CD4-positive, alpha-beta T cell treated with Interferon alpha-2 for 1 hour (primary cell): ENCODE results near the gene CAMSAP1.

Experiments
- DNase-seq, 2 donors: peaks; one replicate each; pipeline ENCODE4 v3.0.0-alpha.2; 2020 to 2022

The CAMSAP1 gene

DNA sequence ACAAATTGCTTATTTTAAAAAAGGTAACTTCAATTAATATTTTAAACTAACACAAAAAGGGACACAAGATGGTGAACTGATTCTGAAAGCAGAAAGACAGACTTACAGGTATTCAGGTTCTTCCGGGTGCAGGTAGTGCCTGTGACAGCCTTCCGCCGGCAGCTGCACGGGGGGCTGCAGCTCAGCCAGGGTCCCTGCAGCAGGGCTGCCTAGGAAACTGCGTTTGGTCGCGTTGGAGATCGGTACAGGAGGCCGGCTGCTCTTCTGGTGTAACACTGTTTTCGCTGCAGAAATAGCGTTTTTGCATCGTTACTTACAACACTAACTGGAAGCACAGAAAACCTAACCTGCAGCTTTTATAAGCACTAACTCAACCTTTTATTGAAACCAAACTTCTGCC lies 80.0 kb downstream of the CAMSAP1 start:
- DNase-seq: no peak

DNA sequence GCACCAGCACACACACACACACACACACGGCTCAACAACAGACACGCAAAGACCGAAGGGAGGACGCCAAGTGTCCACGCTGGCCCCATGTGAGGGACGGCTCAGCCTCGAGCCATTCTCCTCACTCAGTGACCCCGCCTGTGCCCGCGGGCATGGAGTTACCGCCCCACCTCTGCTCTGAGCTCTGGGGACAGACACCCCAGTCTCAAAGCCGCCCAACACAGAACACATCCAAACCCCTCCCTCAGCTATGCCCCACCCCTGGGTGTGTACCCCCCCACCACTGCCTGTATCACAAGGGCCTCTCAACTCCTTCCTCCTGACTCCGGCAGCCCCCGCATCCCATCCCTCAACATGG lies 81.2 kb downstream of the CAMSAP1 start:
- DNase-seq: no peak

DNA sequence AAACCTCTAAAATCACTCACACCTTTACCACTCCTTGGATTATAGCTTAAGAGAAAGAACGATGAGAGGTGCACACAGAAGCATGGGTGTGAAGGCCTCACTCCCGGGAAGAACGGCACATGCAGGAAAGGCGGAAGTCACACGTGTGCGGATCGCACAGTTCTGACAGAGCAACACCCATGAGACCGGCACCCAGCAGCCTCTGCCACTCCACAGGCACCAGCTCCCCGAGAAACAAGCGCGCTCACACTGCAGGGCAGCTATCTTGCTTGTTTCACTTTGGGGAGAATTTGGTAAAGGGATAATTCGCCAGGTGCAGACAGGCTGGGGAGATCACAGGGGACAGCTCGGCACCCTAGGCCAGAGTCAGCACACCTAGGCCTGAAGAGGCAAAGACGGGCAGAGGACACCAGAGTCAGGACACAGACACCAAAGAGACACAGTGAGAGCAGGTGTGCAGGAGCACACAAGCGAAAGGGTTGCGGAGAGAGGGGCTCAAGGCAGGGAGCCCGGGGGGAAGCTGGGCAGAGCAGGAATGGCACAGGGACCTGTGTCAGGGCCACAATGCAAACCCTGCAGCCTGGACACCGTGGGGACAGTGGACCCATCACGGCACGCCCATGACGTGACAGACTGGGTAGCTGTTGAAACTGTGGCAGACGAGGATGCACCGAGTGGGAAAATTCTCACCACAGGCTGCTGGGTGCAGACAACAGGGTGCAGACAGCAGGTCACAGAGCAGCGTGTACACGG lies 81.7 kb downstream of the CAMSAP1 start:
- DNase-seq: no peak

DNA sequence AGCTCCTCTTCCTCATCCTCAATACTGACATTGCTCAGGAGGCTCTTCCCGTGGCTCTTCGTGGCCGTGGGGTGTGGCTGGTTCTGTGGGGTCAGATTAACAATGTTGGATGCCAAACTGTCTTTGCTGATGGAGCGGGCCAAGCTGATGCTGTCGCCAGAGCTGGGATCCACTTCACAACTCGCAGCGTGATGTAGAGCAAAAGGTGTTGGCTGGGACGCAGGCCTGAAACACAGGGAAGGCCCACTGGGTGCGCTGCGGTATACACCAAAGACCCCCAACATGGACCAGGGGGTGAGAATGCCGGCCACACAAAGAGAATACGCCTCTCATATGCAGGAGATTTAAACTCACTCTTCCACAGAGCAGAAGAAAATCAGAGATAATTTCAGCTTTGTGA lies 84.3 kb downstream of the CAMSAP1 start:
- no peak for DNase-seq

DNA sequence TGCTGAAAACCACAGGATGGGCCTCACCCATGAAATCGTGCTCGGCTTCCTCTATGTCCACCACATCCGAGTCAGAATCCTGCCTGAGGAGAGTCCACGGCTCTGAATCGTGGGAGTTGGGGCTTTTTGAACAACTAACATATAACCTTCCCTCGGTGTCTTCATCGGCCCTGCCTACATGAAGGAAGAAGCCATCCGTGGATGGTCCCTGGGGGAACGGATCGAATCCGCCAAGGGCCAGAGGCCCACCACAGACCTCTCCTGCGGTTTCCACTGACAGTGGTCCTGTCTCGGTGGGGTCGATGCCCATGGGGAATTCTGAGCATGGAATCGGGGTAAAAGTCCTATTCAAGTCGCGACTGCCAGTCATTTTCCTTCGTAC lies 85.0 kb downstream of the CAMSAP1 start:
- DNase-seq: no peak

DNA sequence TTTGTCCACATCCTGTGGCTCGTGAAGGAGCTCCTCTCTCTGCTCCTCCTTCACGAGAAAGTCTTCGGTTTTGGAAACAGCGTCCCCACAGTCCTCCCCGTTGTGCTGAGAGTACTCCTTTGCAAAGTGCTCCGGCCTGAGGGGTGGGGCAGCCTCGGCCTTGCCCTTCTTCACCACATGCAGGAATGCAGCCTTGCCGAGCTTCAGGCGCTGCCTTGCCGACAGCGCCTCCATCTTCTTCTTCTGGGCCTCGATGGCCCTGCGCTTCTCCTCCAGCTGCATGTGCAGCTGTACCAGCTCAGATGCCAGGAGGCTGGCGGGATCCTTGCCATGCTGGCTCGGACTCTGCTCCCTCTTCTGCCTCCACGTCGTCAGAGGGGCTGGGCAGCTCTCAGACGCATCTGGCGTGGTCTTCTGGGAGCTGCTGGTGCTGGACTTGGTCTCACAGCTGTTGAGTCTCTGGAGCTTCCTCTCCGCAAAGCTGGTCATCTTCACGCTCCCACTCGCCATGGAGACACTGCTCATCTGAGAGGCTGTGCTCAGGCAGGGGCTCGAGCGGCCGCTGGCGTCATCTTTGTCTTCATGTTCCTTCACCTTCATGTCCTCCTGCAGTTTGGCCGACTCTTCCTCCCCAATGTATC lies 85.5 kb downstream of the CAMSAP1 start:
- DNase-seq: no peak

DNA sequence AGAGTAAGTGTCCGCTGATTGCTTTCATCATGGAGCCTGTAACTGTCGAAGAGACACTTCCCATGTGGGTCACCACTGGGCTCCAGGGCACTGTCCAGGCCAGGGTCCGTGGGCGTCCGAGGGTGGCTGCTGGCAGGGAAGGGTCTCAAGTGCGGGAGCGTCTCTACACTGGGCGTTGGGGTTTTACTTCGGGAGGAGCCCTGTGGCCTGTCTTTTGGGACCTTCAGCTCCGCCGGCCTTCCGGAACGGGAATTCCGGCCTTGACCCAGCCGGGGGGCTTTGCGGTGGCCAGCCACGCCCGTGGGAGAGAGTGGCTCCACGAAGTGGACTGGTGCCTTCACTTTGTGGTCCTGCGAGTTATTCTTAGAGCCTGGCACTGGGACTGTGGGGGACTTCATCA lies 86.2 kb downstream of the CAMSAP1 start:
- DNase-seq: no peak

DNA sequence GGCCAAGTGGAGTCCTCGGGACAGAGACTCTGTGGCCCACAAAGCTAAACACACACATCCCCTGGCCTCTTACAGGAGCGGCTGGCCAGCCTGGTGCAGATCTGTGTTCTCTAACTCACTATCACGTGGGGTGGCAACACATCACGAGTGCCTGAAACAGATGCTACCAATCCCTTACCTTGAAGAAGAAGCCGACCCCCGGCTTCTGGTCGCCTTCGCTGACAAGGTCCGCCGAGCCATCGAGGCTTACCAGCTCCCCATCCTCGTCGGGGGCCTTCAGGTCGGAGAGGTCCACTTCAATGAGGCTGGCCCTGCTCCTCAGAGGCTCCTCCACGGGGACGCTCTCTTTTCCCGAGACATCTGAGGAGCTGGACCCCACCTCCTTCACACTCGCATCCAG lies 86.7 kb downstream of the CAMSAP1 start:
- no peak for DNase-seq

DNA sequence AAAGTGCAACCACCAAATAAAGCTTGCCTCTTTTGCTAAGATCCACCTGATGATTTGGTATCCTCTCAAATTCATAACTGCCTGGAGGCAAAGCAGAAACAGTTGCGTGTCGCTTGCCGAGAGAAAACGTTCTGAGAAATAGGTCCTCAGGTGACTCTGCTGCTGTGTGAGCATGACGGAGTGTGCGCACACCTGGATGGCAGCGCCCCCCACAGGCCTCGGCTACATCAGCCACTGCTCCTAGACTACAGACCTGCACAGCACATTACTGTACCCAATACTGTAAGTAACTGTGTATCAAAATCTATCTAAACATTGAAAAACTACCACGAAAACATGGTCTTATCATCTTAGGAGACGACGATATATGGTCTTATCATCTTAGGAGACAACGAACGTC lies 87.4 kb downstream of the CAMSAP1 start:
- DNase-seq: no peak

DNA sequence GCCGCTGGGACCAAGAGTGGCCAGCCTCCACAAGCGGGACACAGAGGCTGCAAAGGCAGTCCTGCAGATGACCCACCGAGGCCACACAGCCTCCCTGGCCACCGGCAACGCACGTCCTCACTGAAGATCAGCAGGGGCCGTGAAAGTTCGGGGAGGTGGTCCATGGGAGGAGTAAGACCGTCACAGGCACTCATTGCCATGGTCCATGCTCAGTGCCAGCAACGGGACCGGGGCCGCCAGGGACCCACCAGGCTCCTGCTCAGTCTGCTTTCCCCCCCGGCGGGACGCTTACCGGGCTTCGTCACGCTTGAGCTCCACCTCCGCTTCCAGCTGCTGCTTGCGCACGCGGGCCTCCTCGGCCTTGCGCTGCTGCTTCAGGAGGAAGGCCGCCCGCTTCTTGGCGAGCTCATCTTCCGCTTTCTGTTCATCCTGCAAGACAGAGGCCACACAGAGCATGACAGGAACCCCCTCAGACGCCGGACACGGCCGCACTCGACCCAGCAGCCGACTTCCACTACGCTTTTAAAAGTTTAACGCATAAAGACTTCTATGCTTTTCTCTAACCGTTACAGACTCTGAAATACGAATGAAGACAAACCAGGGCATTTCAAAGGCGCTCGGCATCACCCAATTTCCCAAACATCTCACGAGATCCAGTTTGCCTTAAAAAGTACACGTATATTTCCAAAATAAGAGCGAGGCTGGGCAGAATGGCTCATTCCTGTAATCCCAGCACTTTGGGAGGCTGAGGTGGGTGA lies 88.4 kb downstream of the CAMSAP1 start:
- no peak for DNase-seq

DNA sequence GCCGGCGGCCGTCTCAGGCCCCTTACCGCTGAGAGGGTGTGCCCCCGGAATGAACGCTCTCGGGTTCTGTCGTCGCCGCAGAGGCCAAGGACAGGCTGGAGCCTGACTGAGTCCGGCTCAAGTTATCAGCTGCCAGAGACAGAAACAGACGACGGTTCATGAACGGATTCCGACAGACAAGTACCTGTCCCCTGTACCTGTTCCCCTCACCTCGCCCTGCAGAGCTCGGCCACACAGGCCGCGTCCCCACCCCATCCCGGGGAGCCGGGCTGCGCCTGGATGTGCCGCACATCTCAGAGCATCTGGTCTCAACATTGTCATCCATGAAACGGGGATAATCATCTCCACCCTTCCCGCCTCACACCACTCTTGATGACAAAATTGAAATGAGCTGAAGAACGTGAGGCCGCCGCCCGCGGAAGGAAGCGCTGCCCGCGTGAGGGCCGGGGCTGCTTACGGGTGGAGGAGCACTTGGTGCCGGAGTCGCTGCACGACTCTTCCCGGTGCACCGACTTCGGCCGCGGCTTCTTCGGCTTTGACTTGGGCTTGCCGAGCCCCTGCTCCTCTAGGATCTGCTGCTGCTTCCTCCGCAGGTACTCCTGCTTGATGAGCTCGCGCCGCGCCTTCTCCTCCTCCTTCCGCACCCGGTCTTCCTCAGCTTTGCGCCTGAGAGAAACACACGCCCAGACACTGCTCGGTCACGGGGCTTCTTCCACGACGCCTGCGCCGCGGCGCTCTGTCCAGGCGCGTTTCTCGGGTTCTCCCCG lies 89.2 kb downstream of the CAMSAP1 start:
- no peak for DNase-seq

DNA sequence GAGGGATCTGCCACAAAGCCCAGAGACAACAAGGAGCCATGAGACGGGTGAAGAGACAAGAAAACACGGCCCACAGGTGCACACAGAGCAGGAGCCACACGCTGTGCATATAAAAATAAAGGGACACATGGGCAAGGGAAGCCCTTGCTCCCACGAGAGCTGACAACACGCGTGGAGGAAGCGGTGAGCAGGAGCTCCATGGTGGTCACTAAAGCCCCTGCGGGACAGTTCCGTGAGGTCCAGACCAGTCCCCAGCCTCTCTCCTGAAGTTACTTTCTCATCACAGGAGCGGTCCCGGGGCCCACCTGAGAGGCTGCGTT lies 90.7 kb downstream of the CAMSAP1 start:
- DNase-seq: no peak

DNA sequence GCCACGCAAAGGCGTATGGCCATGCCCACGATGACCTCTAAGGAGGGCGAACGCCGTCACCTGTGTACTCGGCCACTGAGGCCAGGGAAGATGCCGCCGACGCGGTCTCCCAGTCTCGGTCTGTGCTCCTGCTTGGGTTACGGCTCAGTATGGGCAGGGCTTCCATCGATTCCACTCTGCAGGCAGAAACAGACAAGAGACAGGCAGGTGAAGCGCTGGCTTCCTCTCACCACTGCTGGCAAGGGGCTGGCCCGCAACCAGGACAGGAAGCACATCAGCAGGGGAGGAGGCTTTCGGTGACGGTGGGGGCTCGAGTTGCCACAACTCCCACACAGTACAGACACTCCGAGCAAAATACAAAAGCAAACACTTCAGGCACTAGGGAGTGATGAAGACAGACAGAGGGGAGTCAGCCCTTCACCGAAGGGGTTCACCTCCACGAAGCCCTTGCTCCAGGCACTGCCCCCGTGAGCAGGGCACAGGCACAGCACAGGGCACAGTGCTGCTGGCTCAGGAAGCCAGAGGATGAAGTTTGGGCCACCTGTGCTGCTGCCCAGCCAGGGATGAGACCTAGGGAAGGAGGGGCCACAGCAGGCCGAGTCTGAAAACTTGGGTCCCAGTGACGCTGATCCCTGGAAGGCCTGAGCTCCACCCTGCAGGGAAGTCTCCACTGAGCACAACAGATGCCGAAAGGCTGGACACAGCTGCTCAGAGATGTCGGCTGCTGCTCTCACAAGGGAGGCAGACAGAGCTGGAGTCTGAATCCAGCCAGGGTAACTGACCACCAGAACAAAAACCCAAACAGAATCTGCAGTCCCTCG lies 91.3 kb downstream of the CAMSAP1 start:
- DNase-seq: no peak

DNA sequence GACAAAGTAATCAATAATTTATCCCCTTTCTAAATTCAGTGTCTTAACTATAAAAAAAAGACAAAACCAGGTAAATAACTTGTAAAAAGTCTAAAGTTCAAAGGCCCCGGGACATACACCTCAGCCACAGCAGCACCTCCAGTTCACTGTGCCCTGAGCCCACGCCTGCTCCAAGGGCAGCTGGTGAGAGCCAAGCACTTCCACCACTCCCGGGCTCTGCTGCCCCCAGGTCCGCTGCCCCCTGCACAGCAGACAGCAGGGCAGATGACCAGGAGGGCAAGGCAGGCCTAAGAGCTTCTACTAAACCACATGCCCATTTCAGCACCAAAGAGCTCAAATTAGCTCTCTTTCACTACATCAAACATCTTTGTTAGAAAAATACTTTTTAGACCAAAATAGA lies 91.9 kb downstream of the CAMSAP1 start:
- DNase-seq: no peak

DNA sequence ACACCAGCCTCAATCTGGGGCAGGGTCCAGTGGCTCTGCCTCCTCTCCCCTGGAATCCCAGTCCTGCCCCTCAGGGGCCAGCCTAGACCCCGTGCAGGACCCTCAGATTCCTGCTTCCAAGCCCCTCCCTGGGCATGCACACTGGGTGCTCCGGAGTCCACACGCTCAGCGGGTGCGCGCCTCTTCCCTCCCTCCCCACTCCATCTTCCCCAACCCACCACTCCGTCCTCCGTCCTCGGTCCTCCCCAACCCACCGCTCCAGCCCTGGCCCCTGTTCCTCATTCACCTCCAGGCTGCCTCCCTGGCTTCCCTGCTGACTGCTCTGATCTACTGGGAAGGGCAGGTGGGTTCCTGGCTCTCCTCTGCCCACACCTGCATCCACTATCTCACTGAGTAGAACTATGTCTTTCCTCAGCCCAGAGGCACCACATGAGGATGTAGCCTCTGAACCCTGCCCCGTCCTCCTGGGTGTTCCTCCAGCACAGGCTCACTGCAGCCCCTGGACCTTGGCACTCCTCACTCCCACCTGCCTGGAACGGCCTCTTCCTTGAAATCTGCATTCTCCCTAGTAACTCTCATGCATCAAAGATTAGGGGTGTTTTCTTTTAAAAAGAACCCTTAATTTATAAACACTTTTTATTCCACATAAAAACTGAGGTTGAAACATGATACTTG lies 92.8 kb downstream of the CAMSAP1 start:
- DNase-seq: no peak

DNA sequence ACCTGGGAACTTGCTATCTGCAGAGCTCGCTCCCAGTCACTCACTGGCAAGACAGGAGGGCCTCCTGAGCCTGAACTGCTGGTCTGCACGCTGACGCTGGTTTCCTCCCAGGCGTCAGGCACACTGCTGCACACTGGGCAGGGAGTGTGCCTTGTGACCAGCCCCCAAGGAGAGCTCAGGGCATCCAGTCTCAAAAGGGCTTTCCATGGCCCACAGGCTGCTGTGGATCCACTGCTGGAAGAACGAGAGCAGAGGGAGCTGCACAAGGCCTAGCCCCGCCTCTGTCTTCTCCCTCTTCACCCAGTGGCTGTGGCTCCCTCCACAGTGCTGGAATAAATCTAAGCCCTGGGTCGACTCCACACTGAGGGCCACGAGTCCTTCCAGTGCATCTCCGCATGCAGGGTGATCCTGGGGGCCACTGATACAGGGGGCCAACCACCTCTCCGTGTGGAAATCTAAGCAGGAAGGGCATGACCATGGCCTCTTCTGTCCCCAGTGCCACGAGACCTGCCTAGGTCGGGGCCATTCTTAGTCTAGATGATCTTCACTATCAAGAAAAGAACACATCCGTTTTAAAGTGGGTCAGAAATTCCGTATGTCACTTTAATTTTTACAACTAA lies 93.6 kb downstream of the CAMSAP1 start:
- no peak for DNase-seq

DNA sequence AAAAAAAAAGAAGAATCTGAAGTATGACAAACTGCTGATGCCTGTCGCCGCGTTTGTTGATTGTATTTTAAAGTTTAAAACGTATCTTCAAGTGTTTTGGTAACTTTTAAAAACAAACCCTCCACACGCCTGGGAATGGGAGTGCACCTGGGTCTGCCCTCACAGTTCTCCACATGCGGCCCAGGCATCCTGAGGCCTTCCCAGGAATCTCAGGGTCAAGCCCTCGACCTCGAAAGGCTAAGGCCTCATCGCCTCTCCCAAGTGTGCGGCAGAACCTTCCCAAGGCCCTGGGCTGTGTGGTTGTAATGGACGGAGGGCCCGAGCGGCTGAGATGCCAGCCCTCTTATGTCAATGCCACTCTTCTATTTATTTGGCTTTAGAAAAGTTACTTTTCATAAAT lies 94.4 kb downstream of the CAMSAP1 start:
- no peak for DNase-seq

DNA sequence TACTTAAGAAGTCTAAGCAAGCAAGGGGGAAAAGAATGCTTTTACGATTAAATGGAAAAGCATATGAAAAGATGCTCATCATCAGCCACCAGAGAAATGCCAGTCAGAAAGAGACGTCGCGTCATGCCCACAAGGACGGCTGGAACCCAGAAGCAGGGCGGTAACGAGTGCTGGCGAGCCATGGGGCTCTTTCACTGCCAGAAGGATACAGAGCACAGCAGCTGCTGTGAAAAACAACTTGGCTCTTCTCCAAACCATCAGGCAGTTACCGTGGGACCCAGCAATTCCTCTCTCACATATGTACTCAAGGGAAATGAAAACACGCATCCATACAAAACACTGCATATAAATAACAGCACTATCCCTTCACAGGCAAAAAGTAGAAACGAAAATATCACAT lies 95.5 kb downstream of the CAMSAP1 start:
- DNase-seq: no peak

DNA sequence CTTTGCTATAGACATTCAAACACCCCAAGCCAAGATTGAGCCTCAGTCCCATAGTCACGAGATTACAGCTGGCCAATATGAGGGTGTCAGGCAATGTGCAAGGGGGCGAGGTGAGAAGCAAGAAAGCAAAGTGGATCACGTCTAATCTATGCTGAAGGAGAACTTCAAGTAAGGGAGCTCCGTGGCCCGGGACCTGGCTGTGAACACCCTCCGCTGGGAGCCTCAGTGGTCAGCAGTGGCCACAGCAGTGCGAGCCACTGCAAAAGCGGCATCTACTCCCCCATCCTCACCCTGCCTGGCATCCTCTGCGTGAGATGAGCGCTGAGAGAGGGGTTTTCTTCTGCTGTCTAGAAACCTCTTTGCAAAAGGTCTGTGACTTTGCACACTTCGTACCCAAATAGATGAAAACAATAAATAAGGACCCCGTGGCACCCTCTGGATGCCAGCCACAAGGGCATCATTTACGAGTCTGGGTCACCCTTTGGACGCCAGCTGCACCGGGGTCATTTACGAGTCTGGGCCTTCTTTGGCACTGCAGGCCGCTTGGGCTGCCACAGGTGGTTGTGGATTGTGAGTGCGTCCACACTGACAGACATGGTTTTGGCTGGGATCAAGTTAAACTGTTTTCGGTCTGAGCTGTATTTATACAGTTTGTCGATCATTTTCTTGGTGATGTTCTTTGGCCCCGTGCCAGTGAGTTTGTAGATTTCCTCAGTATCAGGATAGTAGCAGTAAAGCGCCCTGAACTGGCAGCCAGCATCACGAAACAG lies 96.4 kb downstream of the CAMSAP1 start:
- no peak for DNase-seq

DNA sequence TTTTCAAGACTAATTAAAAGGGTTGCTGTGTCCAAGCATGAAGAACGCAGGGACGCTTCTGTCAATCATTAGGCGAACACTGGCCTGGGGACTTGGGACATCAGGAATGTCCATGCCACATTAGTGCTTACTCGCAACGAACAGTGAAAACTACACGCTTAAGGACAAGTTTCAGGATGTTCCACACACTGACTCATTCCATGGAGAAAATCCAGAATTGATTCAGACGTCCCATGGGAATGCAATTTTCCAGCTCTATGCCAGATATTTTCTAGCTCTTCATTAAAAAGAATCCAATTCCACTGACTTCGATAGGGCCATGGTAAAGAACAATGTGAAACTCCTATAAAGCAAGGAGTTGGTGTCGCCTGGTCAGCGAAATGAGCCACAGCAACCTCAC lies 98.2 kb downstream of the CAMSAP1 start:
- DNase-seq: no peak
